GM21526 (cell line): ENCODE measurements around the gene COL5A1.

Source experiments
- ATAC-seq: cut with Tn5 transposase; IDR thresholded peaks from one replicate; pipeline ENCODE4 v1.9.1; 2021; ENCODE audit warnings: moderate library complexity; ENCODE audit not compliant: unreplicated experiment, low FRiP score

COL5A1 gene

DNA sequence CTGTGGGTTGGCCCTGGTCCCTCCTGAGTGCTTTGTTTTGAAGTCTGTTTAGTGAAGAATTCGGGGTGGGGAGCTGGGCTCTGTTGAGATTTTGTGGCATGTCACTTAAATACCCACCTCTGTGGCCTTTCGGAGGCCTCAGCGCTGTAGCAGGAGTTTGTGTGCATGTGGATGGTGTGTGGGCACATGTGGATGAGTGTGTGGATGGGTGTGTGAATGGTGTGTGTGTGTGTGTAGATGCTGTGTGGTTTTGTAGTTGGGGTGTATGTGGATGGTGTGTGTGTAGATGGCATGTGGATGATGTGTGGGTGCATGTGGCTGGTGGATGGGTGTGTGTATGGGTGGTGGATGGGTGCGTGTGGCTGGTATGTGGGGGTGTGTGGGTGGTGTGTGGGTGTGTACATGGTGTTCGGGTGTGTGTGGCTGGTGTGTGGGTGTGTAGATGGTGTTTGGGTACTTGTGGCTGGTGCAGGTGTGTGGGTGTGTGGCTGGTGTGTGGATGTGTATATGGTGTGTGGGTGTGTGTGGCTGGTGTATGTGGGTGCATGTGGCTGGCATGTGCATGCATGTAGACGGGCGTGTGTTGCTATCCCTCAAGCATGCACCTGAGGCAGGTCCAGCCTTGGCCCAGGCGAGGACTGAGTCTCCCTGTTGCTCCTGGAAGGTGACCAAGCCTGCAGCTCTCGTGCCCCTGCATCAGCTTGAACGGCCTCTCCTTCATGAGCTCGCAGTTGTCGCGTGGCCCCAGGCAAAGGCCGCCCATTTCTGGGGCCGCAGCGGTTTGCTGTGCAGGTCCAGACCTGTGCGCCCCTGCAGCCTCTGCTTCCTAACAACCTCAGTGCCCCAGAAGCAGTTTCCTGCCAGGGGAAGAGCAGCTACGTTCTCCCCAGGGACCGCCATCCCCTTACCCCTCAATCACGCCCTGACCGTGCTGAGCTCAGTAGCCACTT is 185.0 kb downstream of the COL5A1 start:
- ATAC-seq: no peak

DNA sequence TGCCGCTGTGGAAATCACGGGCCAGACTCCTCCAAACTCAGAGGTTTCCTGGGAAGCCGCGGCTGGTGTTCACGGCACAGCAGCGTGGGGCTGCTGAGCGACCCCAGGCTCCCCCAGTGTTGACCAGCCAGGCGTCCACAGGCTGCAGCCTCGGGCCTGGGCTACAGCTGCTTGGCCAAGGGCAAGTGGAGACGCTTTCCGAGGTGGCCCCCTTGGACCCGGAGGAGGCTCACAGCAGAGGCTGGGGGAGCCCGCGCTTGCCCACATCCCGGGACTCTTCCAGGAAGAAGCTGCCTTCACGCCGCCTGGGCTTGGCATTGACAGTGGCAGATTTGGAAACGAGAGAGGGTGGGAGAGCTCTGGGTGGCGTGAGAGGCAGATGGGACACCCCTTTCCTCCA is 186.0 kb downstream of the COL5A1 start:
- ATAC-seq: no peak

DNA sequence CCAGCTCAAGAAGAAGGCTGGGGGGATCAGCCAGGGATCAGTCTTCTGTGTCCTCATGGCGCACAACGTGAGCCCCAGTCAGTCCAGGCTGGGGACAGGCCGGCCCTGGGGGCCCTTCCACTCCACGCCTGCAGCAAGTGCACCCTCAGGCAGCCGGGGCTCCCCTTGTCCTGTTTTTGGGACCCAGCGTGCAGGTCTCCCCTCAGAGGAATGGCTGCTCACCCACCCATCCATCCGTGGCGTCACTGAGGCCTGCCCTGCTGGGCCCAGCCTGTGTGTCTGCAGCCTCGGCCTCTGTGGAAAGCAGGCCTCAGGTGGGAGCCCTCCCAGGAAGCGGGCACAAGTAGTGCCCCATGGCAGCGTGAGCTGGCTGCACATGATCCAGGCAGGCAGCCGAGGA is 186.4 kb downstream of the COL5A1 start:
- ATAC-seq: no peak

DNA sequence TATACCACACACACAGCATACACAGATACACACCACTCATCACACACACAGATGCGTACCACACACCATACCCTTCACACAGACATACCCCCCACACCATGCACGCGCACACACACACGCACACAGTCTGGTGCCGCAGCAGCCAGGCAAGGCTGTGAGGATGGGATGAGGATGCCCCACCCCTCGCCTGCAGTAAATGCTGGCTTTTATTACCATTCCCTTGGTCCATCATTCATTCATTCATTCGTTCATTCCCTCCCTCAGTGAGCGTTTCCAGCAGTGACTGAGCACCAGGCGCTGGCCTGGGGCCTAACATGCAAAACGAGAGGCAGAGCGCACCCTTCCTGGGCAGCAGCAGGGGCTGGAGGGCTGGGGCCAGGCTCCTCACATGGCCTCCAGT is 187.3 kb downstream of the COL5A1 start:
- no peak for ATAC-seq

DNA sequence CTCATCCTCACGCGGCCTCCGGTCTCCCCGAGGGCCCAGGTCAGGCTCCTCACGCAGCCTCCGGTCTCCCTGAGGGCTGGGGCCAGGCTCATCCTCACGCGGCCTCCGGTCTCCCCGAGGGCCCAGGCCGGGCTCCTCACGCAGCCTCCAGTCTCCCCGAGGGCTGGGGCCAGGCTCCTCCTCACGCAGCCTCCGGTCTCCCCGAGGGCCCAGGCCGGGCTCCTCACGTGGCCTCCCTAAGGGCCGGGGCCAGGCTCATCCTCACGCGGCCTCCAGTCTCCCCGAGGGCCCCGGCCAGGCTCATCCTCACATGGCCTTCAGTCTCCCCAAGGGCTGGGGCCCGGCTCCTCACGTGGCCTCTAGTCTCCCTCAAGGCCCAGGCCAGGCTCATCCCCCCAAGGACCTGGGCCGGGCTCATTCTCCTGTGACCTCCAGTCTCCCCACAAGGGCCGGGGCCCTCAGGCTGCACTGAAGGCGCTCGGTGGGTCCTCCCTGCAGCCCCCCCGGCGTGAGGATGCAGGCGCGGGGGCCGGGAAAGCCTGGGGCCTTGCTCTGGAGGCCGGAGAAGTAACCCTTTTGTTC is 187.8 kb downstream of the COL5A1 start:
- no peak for ATAC-seq

DNA sequence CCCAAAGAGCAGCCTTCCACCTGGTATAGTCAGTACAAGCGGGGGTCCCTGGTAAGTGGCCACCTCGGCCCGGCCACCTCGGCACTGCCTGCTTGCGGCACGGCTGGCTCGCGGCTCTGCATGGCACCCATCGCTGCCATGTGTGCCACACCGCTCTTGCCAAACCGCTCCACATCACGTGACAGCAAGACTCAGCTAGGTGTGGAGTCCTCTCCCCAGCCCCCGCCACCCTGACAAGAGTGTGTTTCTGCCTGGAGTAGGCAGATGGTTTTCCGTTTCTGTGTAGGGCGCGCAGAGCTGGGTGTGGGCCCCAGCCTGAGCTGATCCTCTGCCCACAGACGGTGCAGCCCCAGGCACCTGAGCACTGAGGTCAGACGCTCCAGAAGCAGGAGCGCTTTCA is 188.5 kb downstream of the COL5A1 start:
- ATAC-seq: no peak

DNA sequence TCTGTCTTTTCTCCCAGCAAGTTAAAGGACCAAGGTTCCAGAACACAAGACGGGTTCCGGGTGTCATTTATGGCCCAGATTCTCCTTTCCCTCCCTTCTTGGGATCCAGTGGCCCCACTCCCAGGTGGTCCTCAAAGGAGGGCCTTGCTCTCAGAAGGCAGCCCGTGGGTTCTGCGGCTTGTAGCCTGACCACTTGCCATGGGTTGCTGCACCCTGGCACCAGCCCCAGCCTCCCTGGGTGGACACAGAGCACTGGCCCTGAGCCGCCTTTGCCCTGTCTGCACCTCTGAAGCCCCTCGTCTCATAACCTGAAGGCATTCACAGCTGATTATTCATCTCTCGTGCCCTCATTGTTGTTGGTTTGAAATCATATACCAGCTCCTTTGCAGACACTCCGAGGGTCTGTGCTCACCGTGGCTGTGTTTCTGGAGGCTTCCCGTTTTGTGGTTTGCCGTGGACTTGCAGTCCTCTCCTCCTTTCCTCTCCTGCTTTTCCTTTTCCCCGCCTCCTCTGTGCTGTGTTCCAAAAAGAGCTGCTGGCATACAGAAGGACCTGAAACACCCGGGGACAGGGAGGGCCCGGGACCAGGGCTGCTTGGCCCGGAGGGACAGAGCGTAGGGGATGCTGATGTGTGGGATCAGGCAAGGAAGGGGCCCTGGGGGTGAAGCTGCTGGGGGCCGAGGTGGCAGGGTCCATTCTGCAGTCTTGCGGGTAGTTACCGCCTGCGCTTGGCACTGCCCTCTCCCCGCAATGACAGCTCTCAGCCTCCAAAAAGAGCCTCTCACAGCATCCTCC is 189.5 kb downstream of the COL5A1 start:
- ATAC-seq: no peak

DNA sequence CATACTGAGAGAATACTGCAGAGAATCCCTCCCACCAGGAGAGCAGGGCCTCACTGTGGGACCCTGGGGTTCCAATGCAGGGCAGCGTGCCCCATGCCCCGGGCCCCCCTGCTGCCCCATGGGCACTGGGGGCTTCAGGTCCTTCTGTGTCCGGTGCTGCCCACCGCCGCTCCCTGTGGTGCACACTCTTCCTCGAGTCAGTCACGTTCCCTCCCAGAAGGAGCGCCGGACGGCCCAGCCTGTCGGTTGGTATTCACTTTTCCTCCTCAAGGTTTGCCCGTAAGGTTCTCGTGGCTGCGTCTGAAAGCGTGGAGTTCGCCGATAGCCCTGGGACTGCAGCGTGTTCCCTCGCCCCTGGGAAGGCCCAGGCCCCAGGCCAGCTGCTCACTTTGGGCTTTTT is 190.9 kb downstream of the COL5A1 start:
- no peak for ATAC-seq

DNA sequence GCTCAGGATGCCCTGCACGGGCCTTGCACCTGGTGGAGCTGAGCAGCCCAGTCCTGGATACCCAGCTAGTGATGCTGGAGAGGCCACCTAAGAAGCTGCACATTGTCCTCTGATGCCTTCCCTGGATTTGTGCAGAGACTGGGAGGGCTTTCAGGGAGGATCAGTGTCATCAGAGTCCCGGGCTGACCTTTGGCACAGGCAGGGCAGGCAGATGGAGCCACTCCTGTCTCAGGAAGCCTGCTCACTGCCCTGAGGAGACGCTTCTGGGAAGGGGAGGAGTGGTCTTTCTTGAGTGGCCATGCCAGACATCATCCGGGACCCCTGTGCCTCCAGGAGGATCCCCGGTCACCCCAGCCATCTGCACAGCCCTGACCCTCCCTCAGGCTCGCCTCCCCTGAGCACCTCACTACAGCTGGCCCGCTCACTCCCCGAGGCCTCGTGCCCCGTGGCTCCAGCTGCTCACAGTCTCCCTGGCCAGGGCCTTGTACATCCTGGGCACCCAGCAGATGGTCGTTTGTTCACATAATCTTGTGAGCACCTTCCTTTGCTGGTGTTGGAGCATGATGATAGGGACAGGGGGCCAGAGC is 191.8 kb downstream of the COL5A1 start:
- ATAC-seq: no peak

DNA sequence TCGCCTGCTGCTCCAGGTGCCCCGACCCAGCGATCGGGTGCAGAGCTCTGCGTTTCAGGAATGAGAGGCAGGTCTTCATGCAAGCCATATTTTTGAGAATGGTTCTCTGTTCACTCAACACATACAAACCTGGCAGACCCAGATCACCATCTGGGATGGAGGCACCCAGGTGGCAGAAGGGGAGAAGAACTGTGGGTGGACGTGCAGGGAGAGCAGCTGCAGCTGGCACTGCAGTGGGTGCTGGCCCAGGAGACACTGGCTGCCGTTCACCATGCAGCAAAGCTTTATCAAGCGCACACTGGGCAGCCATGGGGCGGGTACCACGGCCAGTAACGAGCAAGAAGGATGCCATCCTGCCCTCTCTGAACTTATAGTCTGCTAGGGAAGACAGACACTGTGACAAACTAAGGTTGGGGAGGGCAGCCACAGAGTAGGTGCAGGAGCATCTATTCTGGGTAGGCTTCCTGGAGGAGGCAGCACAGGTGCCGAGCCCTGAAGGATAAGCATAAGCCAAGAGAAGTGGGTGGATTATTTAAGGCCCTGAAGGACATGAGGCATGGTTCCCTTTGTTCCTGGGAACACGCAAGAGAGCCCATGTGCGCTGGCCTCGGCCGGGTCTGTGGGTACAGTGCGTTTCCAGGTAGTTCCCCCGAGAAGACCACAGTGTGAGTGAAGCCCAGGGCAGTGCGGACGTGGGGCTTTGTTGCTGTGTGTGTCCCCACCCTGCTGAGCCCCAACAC is 192.8 kb downstream of the COL5A1 start:
- ATAC-seq: no peak

DNA sequence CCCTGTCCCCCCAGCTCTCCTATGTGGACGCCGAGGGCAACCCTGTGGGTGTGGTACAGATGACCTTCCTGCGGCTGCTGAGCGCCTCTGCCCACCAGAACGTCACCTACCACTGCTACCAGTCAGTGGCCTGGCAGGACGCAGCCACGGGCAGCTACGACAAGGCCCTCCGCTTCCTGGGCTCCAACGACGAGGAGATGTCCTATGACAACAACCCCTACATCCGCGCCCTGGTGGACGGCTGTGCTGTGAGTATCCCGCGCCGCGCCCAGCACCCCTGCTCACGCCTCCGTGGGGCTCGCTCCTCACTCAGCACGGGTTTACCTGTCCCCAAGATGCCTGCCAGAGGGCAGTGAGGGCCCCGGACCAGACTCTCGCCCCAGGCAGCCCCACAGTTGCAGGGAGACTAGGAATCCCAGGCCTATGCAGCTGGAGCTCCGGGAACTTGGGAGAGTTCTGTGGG is 193.4 kb downstream of the COL5A1 start:
- ATAC-seq: no peak

DNA sequence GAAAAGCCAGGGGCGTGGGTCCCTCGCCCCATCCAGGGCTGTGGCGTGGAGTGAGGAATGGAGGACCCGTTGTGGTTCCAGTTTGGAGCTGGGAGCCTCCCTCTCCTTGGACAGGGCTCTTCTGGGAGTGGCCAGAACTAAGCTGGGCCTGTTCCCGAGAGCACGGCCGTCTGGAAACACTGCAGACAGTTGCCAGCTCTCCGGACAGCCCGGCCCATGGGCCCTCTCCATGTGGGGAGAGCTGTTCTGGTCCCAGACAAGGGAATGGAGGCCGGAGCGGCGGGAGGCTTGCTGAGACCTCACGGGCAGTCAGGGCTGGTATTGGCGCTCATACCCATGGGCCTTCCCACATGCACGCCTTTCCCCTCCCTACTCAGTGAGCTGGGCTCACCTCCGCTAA is 193.8 kb downstream of the COL5A1 start:
- ATAC-seq: no peak

DNA sequence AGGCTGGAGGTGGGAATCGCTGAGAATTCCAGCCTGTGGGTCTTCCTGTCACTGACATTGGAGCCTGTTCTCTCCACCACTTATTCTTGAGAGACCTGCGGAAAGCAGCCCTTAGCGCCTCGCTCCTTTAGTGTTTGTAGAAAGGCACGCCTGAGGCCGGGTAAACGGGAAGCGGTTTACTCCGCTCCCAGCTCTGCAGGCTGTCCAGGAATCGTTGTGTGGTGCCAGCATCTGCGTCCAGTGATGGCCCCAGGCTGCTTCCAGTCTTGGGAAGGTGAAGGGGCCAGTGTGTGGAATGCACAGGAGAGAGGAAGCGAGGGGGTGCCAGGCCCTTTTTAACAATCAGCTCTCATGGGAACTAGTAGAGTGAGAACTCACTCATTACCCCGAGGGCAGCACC is 194.4 kb downstream of the COL5A1 start:
- ATAC-seq: no peak

DNA sequence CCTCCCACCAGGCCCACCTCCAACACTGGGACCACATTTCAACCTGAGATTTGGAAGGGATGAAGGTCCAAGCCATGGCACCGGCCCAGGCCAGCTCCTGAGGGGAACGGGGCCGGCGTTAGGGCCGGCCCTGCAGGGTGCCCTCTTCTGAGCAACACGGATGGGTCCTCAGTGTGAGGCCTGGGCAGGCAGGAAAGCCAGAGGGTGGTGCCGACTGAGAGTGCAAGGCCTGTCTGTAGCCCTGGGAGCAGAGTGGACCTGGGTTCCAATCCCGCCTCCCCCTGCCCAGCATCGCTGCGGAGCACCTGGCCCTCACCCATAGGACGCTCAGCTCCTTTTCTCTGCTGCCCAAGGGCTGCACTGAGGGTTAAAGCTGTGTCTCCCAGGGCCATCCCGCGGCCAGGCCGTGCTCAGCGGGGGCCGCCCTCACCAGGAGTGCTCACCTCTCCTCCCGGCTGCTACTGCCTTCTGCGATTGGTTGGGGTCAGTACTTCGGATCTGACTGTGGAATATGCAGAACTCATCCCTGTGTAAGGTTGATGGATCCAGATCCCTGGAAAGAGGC is 194.9 kb downstream of the COL5A1 start:
- no peak for ATAC-seq

DNA sequence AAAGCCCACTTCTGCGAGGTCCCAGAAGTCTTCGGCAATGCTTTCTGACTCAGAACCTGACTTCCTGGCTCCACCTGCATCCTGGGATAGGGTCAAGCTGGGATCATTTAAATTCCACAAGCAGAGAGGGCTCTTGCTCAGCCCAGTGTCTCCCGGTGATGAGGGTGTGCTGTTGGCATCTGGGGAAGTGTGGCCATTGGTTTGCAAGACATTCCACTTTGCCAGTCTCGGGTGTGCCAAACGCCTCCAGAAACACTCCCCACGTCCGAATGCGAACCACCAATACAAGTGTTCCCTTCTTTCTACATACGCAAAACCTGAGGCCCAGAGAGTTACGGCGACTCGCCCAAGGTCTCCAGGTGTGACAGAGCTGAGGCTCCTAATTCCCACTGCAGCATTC is 195.9 kb downstream of the COL5A1 start:
- ATAC-seq: no peak

DNA sequence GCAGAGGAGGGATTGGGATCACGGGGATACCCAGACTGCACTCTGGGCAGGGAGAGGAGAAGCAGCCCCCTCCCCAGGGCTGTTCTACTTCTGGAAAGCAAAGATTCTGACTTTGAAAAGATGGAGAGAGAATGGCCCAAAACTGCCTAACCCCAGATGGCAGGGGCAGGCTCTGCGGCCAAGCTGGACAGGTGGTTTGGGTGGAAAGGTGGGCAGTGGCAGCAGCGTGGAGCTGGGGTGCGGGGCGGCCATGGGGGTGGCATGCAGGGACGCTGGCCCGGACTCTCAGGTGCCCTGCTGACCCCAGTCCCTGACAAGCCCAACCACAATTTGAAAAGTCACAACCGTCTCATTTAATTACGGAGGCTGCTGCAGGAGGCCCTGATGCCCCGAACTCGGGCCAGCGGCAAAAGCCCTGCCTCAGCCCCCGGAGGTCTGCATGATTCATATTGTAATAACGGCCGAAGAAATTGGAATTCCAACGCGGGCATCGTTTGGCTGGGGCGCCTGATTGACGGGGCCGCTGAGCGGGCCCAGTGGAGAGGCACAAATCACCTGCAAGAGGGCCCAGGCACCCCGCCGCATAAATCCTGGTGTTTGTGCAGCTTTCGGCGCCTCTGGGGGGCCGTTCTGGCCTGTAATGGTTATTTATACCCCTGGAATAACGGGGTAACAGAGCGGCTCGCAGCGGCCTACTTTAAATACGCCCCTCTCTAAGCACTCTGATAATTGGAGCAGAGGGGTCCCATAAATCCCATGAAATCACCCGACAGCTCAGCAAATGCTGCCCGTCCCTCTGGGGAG is 197.2 kb downstream of the COL5A1 start:
- ATAC-seq: no peak

DNA sequence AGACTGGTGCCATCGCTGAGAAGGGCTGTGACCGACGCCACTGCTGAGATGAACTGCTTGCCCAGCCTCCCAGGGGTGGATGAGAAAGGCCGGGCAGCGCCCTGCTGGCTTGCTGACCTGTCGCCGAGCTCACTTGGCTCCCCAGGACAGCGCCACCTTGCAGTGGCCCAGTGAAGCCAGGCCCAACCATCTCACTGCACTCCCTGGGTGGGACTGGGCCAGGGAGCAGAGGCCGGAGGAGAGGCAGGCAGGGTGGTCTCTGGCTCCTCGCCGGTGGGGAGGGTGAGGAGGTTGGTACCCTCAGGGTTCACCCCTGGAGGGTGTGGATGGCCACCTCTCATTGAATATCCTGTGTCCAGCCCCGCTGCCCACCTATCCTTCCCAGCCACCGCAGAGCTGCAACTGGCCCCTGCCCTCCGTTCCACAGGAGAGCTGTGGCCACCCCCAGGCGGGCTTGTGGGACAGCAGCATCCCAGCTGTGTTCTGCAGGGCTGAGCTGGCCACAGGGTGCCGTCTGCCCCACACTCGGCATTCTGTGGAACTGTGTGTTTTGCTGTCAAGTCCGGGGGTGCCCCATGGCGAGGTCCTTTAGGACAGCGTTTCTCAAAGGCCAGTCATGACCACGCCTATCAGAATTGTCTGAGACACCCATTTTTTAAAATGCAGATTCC is 198.0 kb downstream of the COL5A1 start:
- no peak for ATAC-seq

DNA sequence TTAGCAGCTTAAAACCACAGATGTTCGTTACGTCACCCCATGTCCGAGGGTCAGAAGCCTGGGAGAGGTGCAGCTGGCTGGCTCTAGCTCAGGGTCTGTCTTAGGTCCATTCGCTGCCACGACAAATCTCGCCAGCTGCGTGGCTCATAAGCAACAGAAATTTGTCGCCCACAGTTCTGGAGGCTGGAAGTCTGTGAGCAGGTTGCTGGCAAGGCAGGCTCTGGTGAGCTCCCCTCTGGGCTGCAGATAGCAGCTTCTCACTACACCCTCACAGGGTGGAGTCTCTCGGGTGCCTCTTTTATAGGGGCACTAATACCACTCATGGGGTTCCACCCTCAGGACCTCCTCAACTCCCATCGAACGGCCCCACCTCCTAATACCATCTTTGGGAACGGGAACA is 198.9 kb downstream of the COL5A1 start:
- no peak for ATAC-seq
